GM12865 (cell line): Measurements from ENCODE around the gene HSD11B1.

Source experiments
- DNase-seq: peaks from one replicate; pipeline ENCODE4 v3.0.0; 2010; ENCODE audit warnings: low read depth
- H3K4me3 ChIP-seq: 2 replicates; pipeline ENCODE4 v1.5.1; 2011; ENCODE audit warnings: mild to moderate bottlenecking, low read depth, low read length, control low read depth
- CTCF ChIP-seq: IDR thresholded peaks from 2 replicates; pipeline ENCODE4 v1.5.1; 2011; ENCODE audit warnings: low read length, control low read depth, low read depth, inconsistent platforms; ENCODE audit not compliant: insufficient read depth; ENCODE audit errors: missing control alignments

HSD11B1 gene

GRCh38 chr1:209777587-209777986 is 72.9 kb downstream of the HSD11B1 start:
- no peak for TF ChIP-seq CTCF
- DNase-seq, result no peak
- H3K4me3 ChIP-seq, result no peak overlapping the region

DNA sequence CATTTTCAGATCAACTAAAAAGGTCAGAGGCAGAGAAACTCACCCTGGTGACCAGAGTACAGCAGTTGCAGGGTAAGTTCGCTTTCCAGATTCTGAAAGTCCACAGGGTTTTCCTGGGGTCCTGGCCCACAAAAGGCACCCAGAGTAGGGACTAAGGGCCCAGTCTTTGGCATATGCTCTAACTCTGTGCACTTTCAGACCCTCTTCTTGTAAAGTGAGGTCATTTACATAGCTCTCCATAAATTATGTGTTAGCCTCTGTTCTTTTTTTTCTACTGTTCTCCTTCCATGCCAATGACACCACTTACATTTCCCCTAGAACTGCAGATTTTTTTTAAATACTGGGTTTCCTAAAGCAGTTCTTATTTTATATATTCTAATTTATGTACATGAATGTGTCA is 73.5 kb downstream of the HSD11B1 start:
- DNase-seq, result no peak
- no peak overlapping the region for H3K4me3 ChIP-seq
- no peak for TF ChIP-seq CTCF

- no peak for TF ChIP-seq CTCF
- no peak for DNase-seq
- H3K4me3 ChIP-seq, result no peak overlapping the region
Measured at GRCh38 chr1:209780268-209780667, 75.6 kb downstream of the HSD11B1 start.

GRCh38 chr1:209783386-209783785 is 78.7 kb downstream of the HSD11B1 start:
- DNase-seq, result no peak
- peak overlapping the region; percentile 95 for H3K4me3 ChIP-seq
- TF ChIP-seq CTCF, result no peak
